UCSD-AML1 (cell line): ENCODE measurements around the gene VASN.
A peak's percentile ranks its signal among the peaks of the same experiment; 100 is the strongest.
"Not testable (repeated sequence)": the region's sequence is repeated elsewhere in the genome, so short reads cannot be mapped to it uniquely, and the experiment has no call there.

Experiments
- DNase-seq: peaks from one replicate; lab custom pipeline; 2025; ENCODE audit not compliant: unreplicated experiment; lab: John Stamatoyannopoulos, UW

The VASN gene

GRCh38 chr16:4371357-4372000 lies at the start of gene VASN:
Gene VASN, plus strand, starts transcription at chr16:4371848. Its CDS starts 9,030 bp downstream, at chr16:4380878.
- DNase-seq, result no peak

GRCh38 chr16:4322121-4323052 lies 49.3 kb upstream of the VASN start:
- DNase-seq, result no peak

- no peak for DNase-seq
Measured at GRCh38 chr16:4323071-4323844, 48.4 kb upstream of the VASN start.

- no peak for DNase-seq
Measured at GRCh38 chr16:4323845-4324488, 47.7 kb upstream of the VASN start.

GRCh38 chr16:4324492-4325252 lies 47.0 kb upstream of the VASN start:
- DNase-seq, result no peak

- DNase-seq, result no peak
Measured at GRCh38 chr16:4325253-4325758, 46.3 kb upstream of the VASN start.

- DNase-seq, result no peak
Measured at GRCh38 chr16:4327386-4328045, 44.1 kb upstream of the VASN start.

- DNase-seq, result peak; percentile 79
Measured at GRCh38 chr16:4328046-4328781, 43.4 kb upstream of the VASN start.

GRCh38 chr16:4328782-4329775 lies 42.6 kb upstream of the VASN start:
- DNase-seq, result no peak

GRCh38 chr16:4330277-4330874 lies 41.3 kb upstream of the VASN start:
- peak; percentile 71 for DNase-seq

GRCh38 chr16:4332083-4332482 lies 39.6 kb upstream of the VASN start:
- no peak for DNase-seq

- DNase-seq, result no peak
Measured at GRCh38 chr16:4332623-4333307, 38.9 kb upstream of the VASN start.

- DNase-seq, result no peak
Measured at GRCh38 chr16:4333308-4333638, 38.4 kb upstream of the VASN start.

GRCh38 chr16:4333714-4334113 lies 37.9 kb upstream of the VASN start:
- DNase-seq, result not testable (repeated sequence)

GRCh38 chr16:4334724-4335495 lies 36.7 kb upstream of the VASN start:
- no peak for DNase-seq
